Fibroblast of skin of back (primary cell): ENCODE measurements around the gene PPM1H.
"Not testable (repeated sequence)": the region's sequence is repeated elsewhere in the genome, so short reads cannot be mapped to it uniquely, and the experiment has no call there.

ENCODE experiments used
- DNase-seq: peaks from one replicate; pipeline ENCODE4 v3.0.0-alpha.2; 2013

The PPM1H gene

DNA sequence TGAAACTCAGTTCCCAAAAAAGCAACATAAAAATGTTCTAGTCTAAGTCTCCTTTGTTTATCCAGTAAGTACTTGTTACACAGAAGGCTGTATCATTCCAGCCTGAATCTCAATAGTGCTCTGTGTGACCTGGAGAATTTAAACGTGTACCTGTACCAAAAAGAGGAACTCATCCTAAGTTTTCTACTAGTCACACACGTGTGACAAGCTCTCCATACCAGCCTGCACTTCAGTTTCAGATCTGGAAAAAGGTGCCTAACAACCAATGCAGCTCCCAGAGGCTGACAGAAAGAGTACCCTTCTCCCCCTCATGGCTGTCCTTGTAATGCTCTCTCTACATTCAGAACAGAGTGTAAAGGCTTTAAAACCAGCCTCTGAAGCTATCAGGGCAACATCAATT lies 27.4 kb downstream of the PPM1H start:
- DNase-seq, result no peak

DNA sequence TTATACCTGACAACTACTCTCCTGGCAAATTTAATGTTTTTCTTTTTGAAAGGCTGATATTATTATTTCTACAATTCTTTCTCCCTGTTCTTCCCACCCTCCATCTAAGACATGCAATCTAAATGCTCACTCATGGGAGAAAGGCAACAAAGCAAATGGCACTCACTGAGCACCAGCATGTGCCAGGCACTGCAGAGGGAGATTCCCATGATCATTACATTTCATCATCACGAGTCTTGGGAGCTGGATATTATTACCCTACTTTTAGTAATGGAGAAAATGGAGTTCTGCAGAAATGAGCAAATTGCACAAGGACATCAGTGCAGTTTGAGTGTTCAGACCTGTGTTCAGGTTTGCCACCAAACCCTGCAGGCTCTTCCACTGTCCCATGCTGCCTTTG lies 27.9 kb downstream of the PPM1H start:
- DNase-seq, result no peak

DNA sequence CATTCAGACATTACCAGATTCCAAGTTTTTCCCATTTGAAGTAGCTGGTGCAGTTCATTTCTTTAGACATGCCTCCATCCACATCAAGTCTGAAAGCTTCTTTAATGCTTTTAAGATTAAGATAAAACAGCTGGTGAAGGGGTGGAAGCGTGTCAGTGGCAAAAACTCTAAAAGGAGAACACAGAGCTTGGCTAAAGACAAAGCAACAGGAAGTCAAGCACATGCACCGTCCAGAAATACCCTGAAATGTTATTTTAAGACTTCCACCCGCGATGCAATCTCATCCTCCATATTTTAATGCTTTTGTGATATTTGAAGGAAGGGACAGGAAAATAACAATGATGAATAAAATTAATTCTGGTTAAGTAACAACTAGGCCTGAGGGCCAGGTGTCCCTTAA lies 31.8 kb downstream of the PPM1H start:
- DNase-seq, result no peak

DNA sequence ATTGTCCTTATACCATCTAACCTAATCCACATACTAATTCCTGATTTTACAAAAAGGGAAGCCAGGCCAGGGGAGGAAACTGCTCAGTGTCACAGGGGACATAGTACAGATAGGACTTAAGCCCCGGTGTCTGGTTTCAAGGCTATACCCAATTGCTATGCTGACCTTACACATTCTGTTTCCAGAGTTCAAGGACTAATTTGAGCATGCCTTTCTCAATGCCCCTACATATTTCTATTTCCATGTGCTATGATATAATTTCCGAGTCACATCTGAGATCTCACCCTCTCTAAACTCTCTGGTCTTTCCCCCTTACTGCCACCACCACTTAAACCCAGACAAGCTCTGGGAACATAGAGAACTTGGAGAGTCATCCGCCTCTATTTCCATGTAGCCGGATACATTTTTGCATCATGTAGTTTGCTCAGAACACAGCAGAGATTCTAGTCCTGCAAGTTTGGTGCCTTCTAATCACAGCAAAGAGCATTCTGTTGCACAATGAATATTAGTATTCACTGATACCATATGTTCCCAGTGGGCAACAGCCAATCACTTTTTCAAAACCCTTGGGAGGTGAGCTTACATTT lies 34.2 kb downstream of the PPM1H start:
- peak; percentile 23 for DNase-seq

DNA sequence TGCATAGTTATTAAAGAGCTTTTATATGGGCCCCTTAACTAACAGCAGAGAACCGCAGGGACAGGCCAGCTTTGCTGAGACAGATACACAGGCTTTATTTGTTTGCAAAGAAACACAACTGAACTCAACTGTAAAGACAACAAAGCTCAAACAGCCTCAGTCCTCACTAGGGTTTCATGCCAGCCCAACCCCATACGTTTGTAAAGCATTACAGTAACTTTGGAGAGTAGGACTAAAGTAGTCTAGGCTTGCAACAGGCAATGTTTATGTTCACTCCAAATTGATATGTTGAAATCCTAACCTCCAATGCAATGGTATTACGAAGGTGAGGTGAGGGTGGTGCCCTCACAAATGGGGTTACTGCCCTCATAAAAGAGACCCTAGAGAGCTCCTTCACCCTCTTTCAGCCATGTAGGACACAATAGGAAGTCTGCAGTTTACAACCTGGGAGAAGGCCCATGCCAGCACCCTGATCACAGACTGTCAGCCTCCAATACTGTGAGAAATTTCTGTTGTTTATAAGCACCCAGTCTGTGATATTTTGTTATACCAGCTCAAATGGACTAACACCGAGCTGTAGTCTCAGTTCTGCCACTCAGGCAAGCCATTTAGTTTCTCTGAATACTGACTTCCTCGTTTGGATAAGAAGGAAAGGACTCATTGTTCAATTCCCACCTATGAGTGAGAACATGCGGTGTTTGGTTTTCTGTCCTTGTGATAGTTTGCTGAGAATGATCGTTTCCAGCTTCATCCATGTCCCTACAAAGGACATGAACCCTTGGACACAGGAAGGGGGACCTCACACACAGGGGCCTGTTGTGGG lies 35.2 kb downstream of the PPM1H start:
- DNase-seq, result no peak

DNA sequence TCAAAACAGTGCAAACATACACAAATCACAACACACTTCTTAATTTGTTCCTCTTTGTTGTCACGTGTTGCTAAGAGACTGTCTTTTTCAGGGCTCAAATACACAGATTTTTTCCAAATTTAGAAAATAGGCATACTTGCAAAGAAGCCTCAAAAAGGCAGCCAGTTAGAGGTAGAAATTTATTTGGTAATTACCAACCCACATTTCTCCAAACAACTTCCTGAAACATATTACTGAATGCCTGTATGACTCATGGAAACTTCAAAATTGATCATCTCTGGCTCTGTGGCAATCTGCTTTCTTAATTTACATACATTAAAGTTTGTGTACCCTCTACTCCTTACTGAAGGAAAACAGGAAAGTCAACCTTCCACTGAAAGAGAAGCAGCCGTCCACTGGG lies 36.4 kb downstream of the PPM1H start:
- DNase-seq, result no peak

DNA sequence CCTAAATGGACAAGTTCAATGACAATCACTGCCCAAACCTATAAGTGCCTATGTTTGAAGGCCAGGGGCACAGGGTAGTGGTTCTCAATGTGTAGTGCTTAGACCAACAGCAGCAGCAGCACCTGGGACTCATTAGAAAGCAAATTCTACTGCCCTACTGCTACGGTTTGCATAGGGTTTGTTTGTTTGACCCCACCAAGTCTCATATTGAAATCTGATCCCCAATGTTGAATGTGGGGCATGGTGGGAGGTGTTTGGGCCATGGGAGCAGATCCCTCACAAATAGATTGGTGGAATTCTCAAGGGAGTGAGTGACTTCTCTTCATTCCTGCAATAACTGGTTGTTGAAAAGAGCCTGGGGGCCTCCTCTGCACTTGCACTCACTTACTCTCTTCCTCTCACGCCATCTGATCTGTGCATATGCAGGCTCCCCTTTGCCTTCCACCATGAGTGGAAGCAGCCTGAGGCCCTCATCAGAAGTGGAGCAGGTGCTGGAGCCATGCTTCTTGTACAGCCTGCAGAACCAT lies 39.5 kb downstream of the PPM1H start:
- peak; percentile 6 for DNase-seq

DNA sequence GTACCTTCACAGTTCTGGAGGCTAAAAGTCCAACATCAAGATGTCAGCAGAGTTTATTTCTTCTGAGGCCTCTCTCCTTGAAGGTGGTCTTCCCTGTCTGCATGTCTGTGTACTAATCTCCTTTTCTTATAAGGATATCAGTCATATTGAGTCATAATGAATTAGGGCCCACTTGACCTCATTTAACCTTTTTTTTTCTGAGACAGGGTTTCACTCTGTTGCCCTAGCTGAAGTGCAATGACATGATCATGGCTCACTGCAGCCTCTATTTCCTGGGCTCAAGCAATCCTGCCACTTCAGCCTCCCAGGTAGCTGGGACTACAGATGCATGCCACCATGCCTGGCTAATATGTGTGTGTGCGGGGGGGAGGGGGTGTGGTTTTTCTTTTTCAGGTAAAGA lies 41.7 kb downstream of the PPM1H start:
- no peak for DNase-seq

DNA sequence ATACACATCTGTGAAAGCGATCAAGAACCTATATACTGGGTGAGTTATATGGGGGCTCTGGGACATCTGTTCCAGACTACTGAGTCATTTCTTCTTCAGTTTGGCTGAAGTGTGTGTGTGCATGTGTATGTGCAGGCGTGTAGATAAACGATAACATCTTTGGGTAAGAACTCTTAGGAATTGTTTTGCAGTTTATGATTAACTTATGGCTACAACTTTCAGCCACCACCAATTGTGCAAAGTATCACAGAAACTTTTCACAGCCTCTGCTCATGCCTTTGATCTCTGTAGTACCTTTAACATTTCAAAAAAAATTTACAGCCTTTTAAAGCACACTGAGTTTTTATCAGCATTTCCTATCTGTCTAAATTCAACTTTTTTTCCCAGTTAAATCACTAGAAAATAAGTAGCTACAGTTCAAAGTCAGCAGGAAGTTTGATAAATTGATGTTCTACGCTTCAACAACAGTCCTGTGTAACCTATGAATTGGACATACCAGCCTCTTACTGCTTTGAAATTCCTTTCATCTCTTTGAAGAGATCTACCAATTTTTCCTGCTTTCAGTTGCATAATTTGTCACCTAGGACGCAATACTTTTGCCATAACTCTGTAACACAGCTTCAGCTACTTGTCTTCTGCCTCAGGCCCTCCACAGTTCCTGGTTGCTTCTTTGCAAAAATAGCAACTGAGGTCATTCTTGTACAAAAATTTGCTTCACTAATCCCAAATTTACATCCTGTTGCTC lies 43.0 kb downstream of the PPM1H start:
- no peak for DNase-seq

DNA sequence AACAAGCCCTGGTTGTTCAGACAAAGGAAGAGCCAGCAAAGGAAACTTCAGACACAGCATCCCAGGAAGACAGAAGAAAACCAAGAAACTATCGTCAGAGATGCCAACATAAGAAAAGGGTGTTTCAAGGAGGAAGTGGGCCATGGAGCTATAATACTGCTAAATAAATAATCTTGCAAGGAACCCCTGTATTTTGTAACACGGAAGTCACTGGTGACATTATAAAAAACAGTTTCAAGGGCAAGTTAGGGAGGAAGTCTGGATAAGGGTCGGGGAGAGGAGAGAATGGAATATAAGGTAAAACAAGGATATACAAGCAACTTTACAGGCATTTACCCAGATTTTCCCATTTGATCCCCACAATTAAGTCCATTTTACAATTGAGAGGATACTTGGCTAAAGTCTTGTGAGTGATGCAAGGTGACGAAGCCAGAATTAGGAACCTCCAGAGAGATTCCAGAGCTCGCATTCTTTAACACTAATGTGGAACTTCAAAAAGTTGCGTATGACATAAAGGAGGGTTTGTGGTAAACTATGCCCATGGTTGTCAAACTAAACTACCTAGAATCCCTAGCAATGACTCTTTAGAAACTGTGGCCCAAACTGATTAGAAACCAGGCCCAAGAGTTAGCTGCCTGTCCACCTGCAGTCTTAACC lies 46.4 kb downstream of the PPM1H start:
- no peak for DNase-seq

DNA sequence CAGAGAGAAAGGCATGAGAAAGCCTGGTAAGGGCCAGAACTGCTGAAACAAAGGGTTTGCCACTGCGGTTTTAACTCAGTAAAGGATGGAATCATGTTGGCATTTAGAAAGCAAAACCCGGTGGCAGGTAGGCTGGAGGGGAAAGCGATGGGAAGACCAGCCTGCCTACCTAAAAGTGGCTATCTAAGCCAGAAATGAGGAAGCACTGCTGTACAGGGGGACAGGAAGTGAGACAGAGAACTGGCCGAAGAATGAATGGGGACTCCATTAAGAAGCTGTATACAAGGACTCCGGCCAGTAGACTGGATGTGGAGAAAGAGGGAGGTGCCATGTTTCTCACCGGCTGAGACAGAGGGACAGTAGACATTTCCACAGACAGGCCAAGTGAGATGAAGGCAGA lies 48.2 kb downstream of the PPM1H start:
- DNase-seq, result no peak

DNA sequence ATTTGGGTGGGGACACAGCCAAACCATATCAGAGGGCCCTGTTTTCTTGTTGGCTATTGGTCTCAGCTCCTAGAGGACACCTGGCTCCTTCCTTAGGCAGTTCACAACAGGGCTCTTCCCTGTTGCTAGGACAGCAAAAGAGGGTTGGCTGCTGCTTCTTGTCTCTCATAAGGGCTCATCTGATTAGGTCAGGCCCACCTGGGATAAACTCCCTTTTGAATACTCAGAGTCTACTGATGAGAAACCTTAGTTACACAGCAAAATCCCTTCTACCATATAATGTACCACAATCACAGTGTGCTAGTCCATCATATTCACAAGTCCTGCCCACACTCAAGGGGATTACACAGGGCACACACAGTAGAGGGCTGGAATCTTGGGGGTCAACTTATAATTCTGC lies 49.7 kb downstream of the PPM1H start:
- DNase-seq, result no peak

DNA sequence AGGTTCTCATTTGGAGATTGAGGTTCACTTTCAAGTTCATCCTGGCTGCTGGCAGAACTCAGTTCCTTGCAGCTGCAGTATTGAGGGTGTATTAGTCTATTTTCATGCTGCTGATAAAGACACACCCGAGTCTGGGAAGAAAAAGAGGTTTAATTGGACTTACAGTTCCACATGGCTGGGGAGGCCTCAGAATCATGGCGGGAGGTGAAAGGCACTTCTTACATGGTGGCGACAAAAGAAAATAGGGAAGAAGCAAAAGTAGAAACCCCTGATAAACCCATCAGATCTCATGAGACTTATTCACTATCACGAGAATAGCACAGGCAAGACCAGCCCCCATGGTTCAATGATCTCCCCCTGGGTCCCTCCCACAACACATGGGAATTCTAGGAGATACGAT lies 50.1 kb downstream of the PPM1H start:
- DNase-seq, result not testable (repeated sequence)

DNA sequence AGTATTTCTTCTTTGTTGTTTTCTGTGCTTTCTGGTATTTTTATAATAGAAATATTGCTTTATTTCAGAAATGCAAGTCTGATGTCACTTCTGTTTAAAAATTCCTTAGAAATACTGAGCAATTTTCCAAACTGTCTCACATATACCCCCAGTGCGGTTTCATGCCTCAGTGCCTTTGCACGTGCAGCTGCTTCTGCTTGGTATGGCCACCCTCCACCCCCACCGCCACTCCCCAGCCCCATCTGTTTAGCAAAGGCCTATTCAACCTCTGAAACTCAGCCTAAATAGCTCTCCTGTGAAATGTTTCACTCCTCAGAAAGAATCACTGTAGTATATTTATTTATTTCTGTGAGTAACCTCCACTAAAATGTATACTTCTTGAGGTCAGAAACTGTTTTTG lies 52.3 kb downstream of the PPM1H start:
- DNase-seq, result no peak

DNA sequence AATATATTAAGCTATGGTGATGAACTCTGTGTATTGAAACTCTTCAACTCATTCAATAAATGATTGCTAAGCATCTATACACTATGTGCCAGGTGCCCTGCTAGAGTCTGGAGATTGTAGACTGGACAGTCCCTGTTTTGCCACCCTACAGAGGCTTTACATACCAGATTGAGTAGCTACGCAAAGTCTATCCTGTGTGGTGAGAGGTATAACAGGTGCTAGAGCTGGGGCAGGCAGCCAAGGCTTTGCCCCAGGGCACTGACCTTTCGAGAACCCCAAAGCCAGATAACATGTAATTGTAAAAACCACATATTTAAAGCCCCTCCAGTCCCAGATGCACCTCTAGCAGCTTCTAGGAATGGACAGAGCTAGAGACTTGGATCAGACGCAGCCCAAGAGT lies 52.8 kb downstream of the PPM1H start:
- DNase-seq, result no peak

DNA sequence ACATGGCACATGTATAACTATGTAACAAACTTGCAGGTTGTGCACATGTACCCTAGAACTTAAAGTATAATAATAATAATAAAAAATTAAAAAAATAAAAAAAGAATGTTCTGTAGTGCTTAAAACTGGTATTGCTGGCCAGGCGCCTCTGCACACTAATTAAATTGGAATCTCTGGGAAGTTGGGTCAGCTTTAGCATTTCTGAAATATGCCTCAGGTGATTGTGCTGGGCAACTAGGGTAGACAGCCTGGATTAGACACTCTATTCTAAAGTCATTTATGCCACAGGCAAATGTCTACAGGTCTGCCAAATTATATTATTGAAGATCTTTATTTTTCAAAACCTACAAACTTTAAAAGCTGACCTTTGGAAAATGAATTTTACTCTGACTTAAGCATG lies 55.3 kb downstream of the PPM1H start:
- DNase-seq, result no peak

DNA sequence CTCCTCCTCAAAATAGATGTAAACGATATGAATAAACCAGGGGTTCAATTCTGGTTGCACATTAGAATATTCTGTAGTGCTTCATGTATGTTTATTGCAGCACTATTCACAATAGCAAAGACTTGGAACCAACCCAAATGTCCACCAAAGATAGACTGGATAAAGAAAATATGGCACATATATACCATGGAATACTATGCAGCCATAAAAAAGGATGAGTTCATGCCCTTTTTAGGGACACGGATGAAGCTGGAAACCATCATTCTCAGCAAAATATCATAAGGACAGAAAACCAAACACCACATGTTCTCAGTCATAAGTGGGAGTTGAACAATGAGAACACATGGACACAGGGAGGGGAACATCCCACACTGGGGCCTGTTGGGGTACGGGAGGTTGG lies 55.7 kb downstream of the PPM1H start:
- not testable (repeated sequence) for DNase-seq

DNA sequence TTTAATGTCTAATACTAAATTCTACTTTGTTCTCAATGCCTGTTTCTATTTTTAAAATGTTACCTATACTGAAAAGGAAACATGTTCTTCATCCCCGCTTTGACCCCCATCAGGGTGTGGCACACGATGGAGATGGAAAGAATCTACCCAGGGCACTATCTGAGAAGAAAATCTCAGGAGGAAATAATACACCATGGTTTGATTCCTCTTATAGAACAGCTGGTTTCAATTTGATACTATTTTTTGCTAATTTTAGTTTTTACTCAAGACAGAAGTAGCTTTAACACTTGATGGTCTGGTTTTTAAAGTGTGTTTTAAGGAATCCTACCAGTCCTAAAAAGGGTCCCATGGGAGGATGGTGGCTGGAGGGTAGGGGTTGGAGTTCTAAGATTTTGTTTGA lies 56.7 kb downstream of the PPM1H start:
- no peak for DNase-seq

DNA sequence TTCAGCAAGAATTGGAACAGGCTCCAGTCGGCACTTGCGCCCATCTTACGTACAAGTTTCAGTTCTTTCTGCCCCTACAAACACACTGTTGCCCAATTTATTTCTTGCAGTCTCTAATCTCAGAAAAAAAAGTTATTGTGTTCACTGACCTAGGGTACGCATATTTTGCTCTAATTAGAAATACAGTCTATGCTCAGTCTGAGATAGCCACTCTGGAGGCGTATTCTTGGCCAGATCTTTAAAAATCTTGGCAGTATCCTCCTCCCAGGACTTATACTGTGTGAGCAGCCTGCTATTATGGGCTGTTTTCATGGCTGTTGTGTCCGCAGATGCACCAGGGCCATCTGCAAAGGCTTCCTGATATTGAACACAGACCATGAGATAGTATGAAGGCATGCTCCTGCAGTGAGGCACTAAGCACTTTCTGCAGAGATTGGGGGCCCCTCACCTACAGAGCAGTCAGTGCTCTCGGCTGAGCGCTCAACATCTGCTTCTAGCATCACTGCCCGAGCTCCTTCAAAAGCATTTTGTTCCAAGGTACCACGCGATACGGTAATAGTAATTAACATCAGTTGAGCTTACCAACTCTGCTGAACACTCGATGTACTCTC lies 57.9 kb downstream of the PPM1H start:
- no peak for DNase-seq

DNA sequence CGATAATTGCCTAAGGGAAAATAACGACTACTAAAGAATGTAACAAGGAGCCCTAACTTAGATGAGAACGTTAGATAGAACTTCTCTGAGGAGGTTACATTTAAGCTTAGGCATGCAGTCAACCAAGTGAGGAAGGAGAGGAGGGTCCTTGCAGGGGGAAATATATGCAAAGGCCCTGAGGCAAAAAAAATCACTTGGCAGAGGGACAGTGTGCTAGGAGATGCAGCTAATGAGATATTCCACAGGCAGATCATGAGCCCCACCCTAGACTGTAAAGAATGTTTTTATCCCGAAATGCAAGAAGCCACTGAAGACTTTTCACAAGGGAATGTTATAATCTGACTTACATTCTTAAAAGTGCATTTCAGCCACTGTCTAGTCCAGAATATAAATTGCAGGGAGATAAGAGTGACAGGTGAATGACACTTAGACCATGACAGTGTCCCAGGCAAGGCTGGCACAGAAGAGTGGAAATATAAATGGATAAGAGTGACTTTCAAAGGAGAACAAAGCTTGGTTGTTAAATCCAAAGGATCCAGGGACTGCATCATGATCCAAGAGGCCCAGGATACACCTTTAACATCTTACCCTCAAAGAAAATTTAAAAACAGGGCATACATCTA lies 61.0 kb downstream of the PPM1H start:
- no peak for DNase-seq

DNA sequence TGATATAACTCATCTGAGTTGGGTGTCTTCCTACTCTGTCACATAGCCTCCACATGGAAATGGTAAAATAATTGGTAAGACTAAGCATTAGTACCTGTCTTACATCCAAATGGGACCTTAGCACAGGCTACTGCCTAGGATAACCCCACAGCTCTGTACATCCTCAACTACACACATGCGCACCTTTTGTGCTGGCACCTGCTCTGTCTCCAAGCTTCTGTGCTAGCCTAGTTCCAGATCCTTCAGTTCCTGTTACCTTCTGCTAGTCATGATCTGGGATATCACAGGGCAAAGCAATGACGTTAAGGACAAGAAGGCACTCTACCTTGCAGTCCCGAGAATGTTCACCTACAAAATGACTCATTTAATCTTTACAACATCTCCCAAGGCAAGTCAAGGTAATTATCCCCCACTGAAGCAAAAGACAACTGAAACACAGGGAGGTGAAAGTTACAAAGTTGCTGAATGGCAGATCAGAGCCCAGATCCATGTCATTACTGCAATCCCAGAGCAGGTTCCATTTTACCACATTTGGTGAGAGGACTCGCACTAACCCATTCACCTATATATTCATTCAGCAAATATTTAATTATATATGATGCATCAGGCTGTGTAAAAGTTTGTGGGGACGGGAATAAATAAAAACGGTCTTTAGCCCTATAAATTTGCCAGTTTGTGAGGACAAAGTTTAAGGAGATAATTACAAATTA lies 61.7 kb downstream of the PPM1H start:
- no peak for DNase-seq
